GM21786 (cell line): Measurements from ENCODE around the gene STYK1.
"Not testable (repeated sequence)": the region's sequence is repeated elsewhere in the genome, so short reads cannot be mapped to it uniquely, and the experiment has no call there.

Experiments used
- ATAC-seq: cut with Tn5 transposase; IDR thresholded peaks from one replicate; pipeline ENCODE4 v1.9.1; 2021; ENCODE audit not compliant: unreplicated experiment

Gene STYK1

GRCh38 chr12:10690906-10691305, 17.1 kb upstream of the STYK1 start:
- no peak for ATAC-seq

GRCh38 chr12:10689146-10689545, 15.3 kb upstream of the STYK1 start:
- ATAC-seq: no peak

- no peak for ATAC-seq
Observed at GRCh38 chr12:10688042-10688441, 14.2 kb upstream of the STYK1 start.

GRCh38 chr12:10672231-10672868, 1.5 kb downstream of the STYK1 start:
- ATAC-seq: no peak

GRCh38 chr12:10669533-10669932, 4.3 kb downstream of the STYK1 start:
- no peak for ATAC-seq

GRCh38 chr12:10668526-10668925, 5.3 kb downstream of the STYK1 start:
- no peak for ATAC-seq

- no peak for ATAC-seq
Observed at GRCh38 chr12:10667581-10667980, 6.3 kb downstream of the STYK1 start.

GRCh38 chr12:10664499-10664898, 9.4 kb downstream of the STYK1 start:
- no peak for ATAC-seq

- ATAC-seq: no peak
Observed at GRCh38 chr12:10663869-10664268, 10.0 kb downstream of the STYK1 start.

- no peak for ATAC-seq
Observed at GRCh38 chr12:10661338-10661737, 12.5 kb downstream of the STYK1 start.

GRCh38 chr12:10654003-10654402, 19.8 kb downstream of the STYK1 start:
- no peak for ATAC-seq

- no peak for ATAC-seq
Observed at GRCh38 chr12:10652192-10652591, 21.7 kb downstream of the STYK1 start.

- not testable (repeated sequence) for ATAC-seq
Observed at GRCh38 chr12:10646576-10646975, 27.3 kb downstream of the STYK1 start.

- ATAC-seq: no peak
Observed at GRCh38 chr12:10645910-10646309, 27.9 kb downstream of the STYK1 start.

- ATAC-seq: no peak
Observed at GRCh38 chr12:10641735-10642500, 31.9 kb downstream of the STYK1 start.

GRCh38 chr12:10638728-10639127, 35.1 kb downstream of the STYK1 start:
- no peak for ATAC-seq

GRCh38 chr12:10636611-10637010, 37.2 kb downstream of the STYK1 start:
- no peak for ATAC-seq

GRCh38 chr12:10636124-10636523, 37.7 kb downstream of the STYK1 start:
- no peak for ATAC-seq

- ATAC-seq: no peak
Observed at GRCh38 chr12:10635306-10635705, 38.5 kb downstream of the STYK1 start.

- no peak for ATAC-seq
Observed at GRCh38 chr12:10634427-10634826, 39.4 kb downstream of the STYK1 start.

GRCh38 chr12:10633541-10633940, 40.3 kb downstream of the STYK1 start:
- ATAC-seq: no peak

GRCh38 chr12:10632226-10632625, 41.6 kb downstream of the STYK1 start:
- no peak for ATAC-seq

- ATAC-seq: no peak
Observed at GRCh38 chr12:10624605-10625004, 49.2 kb downstream of the STYK1 start.
